ENCODE data around the gene IGLL1.
A peak's percentile ranks its signal among the peaks of the same experiment; 100 is the strongest.

The IGLL1 gene

DNA sequence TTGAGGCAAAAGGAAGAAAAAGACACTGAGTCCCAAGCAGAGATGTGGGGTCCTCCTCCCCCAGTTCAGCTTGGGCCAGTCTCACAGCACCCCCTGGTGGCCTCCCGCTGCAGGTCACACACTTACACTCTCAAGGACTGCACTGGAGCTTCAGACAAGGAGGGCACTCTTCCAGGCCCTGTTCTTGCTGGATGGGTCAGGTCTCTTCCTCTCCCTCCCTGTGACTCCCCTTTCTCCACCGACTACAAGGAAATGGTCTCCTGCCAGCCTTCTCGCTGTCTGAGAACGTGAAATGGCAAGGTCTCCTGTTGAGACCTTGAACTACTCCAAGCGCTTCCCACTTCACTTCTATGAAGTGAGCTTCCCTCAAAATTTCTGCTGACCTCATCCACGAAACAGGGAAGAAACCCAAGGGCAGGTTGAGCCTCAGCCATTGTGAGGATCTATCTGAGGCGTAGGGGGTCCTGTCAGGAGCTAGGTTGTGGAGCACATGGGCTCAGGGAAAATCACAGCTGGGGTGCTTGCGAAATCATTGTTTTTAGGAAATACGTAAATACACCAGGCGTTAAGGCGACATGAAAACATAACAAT lies 11.2 kb upstream of the IGLL1 start:
- TF ChIP-seq, protein P1, sequence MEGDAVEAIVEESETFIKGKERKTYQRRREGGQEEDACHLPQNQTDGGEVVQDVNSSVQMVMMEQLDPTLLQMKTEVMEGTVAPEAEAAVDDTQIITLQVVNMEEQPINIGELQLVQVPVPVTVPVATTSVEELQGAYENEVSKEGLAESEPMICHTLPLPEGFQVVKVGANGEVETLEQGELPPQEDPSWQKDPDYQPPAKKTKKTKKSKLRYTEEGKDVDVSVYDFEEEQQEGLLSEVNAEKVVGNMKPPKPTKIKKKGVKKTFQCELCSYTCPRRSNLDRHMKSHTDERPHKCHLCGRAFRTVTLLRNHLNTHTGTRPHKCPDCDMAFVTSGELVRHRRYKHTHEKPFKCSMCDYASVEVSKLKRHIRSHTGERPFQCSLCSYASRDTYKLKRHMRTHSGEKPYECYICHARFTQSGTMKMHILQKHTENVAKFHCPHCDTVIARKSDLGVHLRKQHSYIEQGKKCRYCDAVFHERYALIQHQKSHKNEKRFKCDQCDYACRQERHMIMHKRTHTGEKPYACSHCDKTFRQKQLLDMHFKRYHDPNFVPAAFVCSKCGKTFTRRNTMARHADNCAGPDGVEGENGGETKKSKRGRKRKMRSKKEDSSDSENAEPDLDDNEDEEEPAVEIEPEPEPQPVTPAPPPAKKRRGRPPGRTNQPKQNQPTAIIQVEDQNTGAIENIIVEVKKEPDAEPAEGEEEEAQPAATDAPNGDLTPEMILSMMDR (IDR thresholded peaks at IDR 0.05), result peak; percentile 95

GRCh38 chr22:23583836-23584235 lies 3.7 kb upstream of the IGLL1 start:
- TF ChIP-seq, protein P1 (IDR thresholded peaks at IDR 0.05), result no peak

GRCh38 chr22:23583153-23583552 lies 3.1 kb upstream of the IGLL1 start:
- TF ChIP-seq, protein P1 (IDR thresholded peaks at IDR 0.05), result no peak

GRCh38 chr22:23581260-23581650 lies 1.2 kb upstream of the IGLL1 start:
- TF ChIP-seq, protein P1 (IDR thresholded peaks at IDR 0.05), result no peak

DNA sequence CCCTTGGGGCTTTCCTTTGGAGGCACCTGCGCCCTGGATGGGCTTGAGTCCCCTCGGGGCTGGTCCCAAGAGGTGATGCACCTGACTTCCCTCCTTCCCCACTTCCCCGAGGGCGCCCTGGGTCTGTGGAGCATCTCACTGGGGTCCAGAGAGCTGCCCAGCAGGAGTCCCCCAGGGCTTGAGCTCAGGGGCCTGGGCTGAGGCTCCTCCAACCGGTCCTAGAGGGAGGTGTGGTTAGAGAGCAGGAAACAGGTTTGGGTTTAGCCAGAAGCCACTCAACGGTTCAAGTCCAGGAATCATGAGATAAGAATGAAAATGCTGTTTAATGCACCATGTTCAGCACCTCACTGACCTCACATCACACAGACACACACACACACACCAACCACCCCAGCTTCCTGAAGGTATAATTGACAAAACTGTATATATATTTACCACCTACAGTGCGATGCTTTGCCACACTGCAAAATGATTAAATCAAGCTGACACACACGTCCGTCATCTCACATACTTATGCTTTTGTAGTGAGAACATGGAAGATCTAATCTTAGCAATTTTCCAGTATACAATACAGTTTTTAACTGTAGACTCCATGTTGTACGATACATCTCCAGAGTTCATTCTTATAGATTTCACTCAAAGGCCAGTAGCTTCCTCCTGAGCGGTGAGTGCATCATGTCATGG lies 628 bp upstream of the IGLL1 start:
- TF ChIP-seq, protein P1 (IDR thresholded peaks at IDR 0.05), result no peak

GRCh38 chr22:23579280-23579679 lies 810 bp downstream of the IGLL1 start:
- TF ChIP-seq, protein P1 (IDR thresholded peaks at IDR 0.05), result no peak

- TF ChIP-seq, protein P1 (IDR thresholded peaks at IDR 0.05), result no peak
These were observed 1.8 kb downstream of the IGLL1 start for GRCh38 chr22:23578306-23578705.

All from LNCAP (cell line).